Inferior parietal cortex (tissue), 1 donor: ENCODE results near the gene SNX9.
A peak's percentile ranks its signal among the peaks of the same experiment; 100 is the strongest.
"Not testable (repeated sequence)": the region's sequence is repeated elsewhere in the genome, so short reads cannot be mapped to it uniquely, and the experiment has no call there.

ENCODE experiments used
- DNase-seq: peaks from one replicate; pipeline ENCODE4 v3.0.0-alpha.2; 2016; ENCODE audit errors: extremely low spot score

SNX9 gene

DNA sequence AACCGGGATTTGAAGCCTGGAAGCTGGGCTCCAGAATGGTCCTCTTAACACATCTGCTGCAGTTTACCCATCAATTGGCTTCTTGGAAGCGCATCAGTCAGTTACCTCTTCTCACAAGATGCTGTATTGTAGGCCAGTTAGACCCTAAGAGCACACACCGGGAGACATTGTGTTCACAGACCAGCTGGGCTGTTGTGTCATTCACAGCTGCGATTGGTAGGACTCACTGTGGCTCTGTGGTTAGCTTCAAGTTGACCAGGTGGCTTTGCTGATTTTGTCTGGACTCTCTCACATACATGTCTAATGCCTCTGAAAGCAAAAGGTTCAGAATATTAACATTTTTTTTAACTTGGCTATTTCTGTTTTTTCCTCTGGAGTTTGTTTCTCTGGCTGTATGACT lies 64.8 kb downstream of the SNX9 start:
- DNase-seq, result no peak

- no peak for DNase-seq
Observed at GRCh38 chr6:157891544-157892362, 68.7 kb downstream of the SNX9 start.

GRCh38 chr6:157892363-157892877 lies 69.4 kb downstream of the SNX9 start:
- DNase-seq, result no peak

GRCh38 chr6:157893238-157893637 lies 70.2 kb downstream of the SNX9 start:
- no peak for DNase-seq

- DNase-seq, result no peak
Observed at GRCh38 chr6:157895585-157895984, 72.5 kb downstream of the SNX9 start.

DNA sequence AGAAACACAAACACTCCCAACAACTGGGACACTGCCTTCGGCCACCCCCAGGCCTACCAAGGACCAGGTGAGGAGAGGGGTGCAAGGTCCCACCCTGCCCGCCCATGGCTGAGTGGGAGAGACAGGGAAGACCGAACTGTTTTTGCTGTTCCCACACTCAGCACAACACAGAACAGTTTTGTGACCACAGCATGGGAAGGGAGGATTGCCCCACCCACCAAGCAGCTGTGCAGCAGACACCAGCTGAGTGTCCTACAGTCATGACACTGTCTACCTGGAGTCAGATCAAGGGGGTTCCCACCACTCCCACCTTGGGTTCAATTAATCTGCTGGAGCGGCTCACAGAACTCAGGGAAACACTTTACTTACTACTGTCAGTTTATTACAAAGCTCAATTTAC lies 73.9 kb downstream of the SNX9 start:
- DNase-seq, result no peak

GRCh38 chr6:157898169-157898568 lies 75.1 kb downstream of the SNX9 start:
- DNase-seq, result peak; percentile 72

- no peak for DNase-seq
Observed at GRCh38 chr6:157898640-157899039, 75.6 kb downstream of the SNX9 start.

- not testable (repeated sequence) for DNase-seq
Observed at GRCh38 chr6:157900262-157900661, 77.2 kb downstream of the SNX9 start.

DNA sequence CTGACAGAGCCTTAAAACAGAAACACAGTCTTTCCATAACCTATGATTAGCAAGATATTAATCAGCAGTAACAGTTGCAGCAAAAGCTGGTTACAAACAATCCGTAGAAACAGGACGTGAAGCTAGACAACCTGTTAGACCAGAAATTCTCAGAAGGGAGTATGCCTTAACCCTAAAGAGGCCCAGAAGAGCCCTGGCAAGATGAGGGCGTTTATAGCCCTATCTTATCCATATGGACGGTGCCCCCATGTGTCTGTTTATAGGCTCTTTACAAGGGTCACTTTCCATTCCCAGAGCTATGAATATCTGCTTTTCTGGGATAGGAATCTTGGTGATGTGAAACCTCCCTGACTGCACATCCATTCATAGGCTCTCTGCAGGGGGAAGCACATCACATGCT lies 77.7 kb downstream of the SNX9 start:
- DNase-seq, result not testable (repeated sequence)

DNA sequence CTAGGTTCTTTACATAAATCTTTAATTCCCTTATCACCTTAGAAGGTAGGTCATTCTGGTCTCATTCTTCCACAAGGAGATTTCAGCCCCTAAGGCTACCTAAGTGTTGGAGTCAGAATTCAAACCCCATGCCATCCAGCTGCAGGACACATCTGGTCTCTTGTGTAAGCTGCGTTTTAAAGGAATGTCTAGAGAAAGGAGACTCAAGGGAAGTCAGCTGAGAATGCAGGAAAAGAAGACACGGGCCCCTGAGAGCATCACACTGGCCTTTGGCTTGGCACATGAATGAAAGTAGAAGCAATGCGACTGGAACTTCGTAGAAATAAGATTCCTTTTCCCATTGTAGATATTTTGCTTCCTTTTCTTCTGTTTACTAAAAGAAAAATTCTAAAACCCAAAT lies 82.0 kb downstream of the SNX9 start:
- no peak for DNase-seq

DNA sequence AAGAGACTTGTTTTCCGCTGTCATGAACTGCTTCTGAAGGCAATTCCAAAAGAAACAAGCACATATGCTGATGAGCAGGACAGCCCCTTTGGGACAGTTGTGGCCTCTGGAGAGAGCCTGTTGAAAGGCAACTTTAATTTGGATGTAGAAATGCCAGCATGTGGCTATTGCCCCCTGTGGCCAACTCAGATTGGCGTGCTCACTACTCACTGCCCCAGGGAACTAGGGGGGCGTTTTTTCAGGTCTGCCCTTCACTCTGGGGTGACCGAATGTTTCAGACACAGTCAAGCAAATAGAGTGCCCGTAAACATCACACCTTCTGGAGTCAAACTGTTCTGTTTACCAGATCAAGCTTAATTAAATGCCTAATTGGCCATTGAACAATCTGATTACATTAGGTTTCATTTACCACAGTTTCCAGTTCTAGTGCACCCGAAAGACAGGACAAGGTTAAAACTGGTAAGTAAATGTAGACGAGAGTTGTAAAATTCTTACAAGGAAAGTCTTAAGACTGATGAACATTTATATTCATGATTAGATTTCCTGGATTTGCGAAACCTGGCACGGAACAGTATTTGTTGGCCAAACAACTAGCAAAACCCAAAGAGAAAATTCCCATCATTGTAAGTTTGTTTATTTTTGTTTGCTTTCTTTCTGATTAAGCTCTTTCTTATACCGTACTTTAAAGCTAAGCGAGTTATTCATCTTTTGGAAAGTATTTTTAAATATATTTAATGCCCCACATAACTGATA lies 82.7 kb downstream of the SNX9 start:
- DNase-seq, result no peak

DNA sequence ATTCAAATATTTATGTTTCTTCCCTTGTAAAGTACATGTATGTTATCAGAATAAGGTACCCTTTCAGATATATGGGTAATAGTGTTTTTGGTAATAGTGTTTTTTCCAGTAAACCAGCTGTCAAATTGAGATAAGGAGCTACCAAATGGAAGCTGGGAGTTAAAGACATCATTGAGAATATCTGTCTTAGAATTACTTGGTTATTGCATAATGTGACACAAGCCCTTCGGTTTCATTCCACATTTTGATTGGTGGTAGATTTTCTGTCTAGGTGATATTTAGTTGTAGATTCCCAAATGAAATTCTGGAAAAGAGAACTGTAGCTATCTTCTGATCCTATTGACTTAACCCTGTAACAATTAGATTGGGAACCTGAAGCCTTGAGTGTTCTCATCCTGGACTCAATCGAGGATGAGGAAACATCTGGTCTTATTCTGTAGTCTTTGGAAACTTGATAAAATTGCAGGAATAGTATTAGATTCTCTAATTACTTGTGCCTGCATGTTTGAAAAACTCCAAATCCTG lies 83.6 kb downstream of the SNX9 start:
- no peak for DNase-seq

- no peak for DNase-seq
Observed at GRCh38 chr6:157907651-157908050, 84.6 kb downstream of the SNX9 start.

DNA sequence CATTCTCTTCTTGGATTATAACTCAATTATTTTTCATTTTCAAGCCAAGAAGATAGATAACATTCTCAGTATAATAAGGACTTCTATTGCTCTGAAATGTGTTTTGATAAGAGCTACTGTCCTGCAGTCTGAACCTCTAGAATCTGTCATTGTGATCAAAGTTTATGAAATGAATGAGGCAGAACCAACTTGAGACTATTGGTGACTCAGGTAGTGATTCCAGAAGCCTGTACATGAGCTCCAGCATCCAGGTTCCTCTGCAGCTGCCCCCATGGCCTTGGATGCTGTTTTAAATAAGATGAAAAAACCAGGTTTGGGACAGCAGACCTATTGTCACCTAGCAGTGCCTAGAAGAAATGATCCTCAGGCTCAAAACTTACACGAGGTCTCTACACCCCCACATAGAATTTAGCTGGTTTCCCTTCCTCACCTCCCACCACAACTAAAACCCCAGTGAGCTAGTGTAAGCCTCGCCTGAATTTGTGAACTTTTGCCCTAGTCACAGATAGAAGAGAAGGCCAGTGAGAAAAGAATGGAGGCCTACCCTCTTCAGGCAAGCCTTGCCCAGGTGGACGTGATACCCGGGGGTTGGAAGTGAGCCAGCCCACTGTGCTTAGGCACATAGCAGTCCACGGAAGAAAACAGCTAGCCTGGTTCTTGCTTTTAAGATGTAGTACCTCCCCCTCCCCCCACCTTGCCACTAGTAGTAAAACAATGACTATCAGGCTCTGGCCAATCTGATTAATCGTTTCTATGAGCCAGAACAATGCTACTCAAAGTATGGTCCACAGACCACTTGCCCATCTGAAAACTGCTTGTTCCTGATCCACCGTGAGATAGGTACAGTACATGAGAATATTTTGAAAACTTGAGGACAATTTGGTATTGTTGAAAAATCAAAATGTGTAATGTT lies 85.6 kb downstream of the SNX9 start:
- DNase-seq, result no peak

- DNase-seq, result no peak
Observed at GRCh38 chr6:157909282-157909664, 86.2 kb downstream of the SNX9 start.

DNA sequence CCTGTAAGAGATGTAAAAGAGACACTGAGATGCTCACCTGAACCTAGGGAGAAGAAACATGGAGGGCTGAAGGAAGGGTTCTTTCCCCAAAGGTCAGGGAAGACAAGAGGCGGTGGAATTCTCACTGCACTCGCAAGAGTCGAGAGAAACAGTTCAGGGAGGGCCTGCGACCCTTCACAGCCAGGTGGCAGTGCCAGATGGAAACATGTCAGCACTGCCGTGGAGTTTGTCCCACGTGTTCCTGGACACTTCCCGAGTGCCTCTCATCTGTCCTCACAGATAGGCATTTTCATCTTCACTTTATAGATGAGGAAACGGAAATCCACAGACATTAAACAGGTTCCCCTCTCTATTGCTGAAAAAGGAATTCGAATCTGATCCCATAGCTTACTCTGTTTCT lies 88.2 kb downstream of the SNX9 start:
- no peak for DNase-seq

- DNase-seq, result no peak
Observed at GRCh38 chr6:157911786-157912185, 88.7 kb downstream of the SNX9 start.

DNA sequence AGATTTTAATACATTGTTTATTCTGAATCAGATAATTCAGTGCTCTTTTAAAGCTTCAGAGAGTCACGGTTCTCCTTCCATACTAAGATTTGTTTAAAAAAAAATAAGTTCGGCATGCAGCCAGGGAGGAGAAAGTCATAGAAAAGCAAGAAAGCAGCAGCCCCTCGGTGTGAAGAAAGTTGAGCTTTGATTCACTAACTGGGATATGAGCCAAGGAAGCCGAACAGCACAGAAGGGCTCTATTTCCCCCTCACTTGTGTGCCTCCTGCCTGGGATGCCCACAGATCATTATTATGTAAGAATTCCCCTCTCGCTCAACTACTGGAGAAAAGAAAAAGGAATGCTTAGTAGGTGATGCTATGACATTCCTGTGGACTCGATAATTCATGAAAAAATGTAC lies 89.3 kb downstream of the SNX9 start:
- peak; percentile 77 for DNase-seq

DNA sequence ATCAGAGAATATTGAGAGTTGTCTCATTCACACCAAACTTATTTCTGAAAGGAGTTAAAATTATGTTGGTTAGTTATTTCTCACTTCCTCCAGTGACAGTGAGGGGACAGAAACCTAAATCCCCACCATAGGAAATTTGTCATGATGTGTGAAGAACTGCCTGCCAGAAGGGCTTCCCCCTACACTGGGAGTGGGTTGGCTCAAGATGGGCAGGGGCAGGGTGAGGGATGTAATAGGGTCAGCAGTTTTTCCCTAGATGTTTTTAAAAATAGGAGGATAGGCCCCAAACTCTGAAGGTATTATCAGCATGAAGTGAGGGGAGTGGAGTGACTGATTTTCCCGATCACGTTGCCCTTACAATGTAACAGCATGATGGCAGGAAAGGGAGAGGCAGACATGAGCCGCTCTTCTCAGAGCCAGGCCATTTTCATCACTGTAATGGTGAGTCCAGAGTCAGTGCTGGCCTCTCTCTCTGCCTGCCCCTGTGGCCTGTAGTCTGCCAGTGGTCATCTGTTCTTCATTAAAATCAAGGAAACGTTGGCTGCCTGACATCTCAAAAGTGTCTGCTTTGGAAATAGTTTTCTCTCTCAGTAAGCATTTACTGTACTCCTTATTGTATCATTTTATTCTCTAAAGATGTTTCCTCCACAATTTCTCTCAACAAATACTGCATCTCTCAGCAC lies 98.8 kb downstream of the SNX9 start:
- DNase-seq, result no peak

GRCh38 chr6:157925771-157926170 lies 102.7 kb downstream of the SNX9 start:
- DNase-seq, result no peak
